PC-9 (cell line): ENCODE results near the gene ENKD1.

ENCODE experiments used
- EZH2 ChIP-seq: fragments of 200-600 bp; sonication (generic); IDR thresholded peaks from 2 replicates; pipeline ENCODE4 v1.8.0; 2017; ENCODE audit warnings: antibody characterized with exemption, low read depth
- TF ChIP-seq, protein P1 (sequence below): fragments of 200-600 bp; sonication (generic); conservative IDR thresholded peaks from 2 replicates; pipeline ENCODE4 v1.6.1; 2017; ENCODE audit warnings: mixed run types, antibody characterized with exemption, mild to moderate bottlenecking, moderate library complexity

DNA sequence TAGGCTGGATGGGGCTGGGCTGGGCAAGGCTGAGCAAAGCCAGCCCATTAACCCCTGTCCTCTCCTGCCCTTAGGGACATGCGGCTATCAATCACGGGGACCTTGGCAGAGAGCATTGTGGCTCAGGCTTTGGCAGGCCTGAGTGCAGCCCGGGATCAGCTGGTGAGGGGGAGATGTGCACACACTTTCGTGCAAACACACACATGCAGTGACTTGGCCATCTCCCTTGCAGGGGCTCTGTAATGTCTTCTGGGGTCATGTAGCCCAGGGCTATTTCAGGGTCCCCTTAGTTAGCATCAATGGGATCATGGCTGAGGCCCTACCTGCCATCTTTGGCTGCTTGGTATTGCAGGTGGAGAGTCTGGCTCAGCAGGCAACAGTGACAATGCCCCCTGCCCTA lies 14.7 kb downstream of the ENKD1 start:
- TF ChIP-seq EZH2, result no peak
- TF ChIP-seq, protein P1, sequence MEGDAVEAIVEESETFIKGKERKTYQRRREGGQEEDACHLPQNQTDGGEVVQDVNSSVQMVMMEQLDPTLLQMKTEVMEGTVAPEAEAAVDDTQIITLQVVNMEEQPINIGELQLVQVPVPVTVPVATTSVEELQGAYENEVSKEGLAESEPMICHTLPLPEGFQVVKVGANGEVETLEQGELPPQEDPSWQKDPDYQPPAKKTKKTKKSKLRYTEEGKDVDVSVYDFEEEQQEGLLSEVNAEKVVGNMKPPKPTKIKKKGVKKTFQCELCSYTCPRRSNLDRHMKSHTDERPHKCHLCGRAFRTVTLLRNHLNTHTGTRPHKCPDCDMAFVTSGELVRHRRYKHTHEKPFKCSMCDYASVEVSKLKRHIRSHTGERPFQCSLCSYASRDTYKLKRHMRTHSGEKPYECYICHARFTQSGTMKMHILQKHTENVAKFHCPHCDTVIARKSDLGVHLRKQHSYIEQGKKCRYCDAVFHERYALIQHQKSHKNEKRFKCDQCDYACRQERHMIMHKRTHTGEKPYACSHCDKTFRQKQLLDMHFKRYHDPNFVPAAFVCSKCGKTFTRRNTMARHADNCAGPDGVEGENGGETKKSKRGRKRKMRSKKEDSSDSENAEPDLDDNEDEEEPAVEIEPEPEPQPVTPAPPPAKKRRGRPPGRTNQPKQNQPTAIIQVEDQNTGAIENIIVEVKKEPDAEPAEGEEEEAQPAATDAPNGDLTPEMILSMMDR, result no peak
